ENCODE data around the gene CAPN13.

CAPN13 gene

DNA sequence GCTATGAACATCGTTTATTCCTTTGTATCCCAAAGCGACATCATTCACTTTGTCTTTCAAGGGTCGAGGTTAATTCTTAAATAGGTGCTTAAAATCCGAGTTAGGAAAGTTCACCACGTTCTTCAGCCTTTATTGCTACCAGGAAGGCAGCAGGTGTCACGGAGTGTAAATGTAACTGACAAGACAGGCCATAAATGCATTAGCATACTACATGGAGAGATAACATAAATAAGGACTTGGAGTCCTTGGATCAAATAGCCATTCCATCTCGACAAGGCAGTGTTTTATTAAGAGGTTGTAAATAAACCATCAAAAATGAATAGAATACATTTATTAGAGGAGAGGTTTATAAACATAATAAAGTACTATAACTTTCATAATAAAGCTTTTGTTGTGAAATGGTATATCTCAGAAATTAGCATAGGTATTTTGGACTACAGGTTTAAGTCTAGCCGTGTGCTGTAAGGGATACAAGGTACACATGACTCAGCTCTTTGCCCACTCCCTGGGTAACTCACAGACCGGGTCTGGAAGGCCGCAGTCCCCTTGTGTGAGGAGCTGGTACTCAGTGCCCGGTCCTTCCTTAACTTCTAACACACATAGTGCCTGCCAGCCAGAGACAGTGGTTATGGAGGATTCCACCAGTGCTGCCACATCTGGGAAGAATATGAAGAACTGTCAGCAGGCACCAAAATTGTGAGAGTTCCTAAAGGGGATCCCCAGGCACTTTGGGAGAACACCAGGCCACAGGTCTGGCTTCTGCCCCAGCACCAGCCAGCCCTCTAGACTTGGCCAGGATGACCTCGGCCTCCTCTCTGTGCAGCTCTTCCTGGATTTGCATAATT lies 29.4 kb downstream of the CAPN13 start:
- TF ChIP-seq CTCF (conservative IDR thresholded peaks at IDR 0.05), result no peak
- peak overlapping the region; percentile 72 for H3K27ac ChIP-seq

DNA sequence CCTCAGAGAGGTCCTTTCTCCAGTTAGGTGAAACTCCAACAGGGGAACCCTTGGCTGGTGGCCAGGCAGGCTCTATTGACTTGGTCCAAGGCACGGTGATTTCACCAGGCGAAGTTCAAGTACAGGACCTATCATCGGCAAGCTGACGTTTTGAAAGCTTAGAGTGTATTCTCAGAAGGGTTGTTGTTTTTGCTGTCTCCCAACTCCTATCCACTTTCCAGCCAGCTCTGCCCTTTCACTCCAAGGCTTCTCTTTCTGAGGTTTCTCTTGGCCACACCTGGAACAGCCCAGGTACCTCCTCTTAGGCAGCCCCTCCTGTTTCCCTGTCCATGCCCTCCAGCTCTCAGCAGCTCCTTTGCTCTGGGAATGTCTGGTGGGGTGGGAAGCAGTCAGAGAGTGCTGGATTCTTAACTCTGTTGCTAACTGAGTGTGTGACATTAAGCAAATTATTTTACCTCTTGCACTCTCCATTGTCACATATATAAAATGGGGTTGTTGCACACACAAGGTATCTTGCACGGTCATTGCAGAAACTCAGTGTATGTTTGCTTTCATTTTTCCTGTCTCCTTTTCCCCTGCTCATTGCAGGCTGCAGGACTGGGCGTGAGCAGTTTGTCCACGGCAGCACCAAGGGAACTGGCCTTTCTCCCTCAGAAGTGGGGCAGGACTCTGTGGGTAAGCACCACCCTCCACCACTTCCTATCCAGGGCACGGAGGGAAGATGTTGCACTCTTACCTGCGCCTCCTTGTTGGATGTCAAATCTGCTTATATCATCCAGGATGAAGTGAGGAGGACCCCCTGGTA lies 30.2 kb downstream of the CAPN13 start:
- TF ChIP-seq CTCF (conservative IDR thresholded peaks at IDR 0.05), result no peak
- H3K27ac ChIP-seq, result peak overlapping the region; percentile 72

- peak overlapping the region; percentile 72; the same call in 1 of the 2 replicates for H3K27ac ChIP-seq
Observed at GRCh38 chr2:30775833-30776232, 31.4 kb downstream of the CAPN13 start.

DNA sequence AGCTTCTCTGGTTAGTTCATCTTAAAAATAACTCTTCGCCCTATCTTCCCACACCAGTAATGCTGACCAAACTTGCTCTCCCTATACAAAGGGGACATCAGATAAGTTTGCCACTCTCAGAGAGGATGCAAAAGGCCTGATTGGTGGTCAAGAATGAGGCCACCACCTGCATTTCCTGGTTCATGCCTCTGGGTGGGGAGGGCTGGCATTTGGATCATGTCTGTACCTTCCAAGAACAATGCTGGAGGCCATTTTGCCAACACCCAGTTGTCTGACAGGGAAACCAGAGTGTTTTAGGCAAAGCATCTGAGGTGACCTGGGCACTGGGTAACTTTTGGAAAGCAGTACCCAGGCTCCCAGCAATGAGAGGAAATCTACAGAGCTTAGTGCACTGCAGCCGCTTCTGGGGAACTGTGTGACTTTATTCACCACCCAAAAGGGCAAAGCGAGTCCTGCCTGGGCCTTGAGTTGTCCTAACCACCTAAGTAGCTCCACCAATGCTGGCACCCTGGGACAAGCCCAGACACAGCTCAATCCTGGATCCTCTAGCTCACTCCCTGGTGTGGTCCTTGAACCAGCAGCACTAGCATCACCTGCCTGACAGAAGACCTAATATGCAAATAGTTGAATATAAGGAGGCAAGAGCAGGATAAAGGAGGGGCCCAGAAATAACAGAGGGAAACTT lies 35.1 kb downstream of the CAPN13 start:
- no peak overlapping the region for H3K27ac ChIP-seq
- no peak for TF ChIP-seq CTCF (conservative IDR thresholded peaks at IDR 0.05)

More at GRCh38 chr2:30775833-30776232, 31.4 kb downstream of the CAPN13 start:
- no peak for TF ChIP-seq CTCF (conservative IDR thresholded peaks at IDR 0.05)

- no peak overlapping the region for H3K27ac ChIP-seq
- no peak for TF ChIP-seq CTCF (conservative IDR thresholded peaks at IDR 0.05)
Observed at GRCh38 chr2:30770816-30771576, 36.2 kb downstream of the CAPN13 start.

GRCh38 chr2:30769891-30770462 lies 37.3 kb downstream of the CAPN13 start:
- H3K27ac ChIP-seq, result no peak overlapping the region
- TF ChIP-seq CTCF (conservative IDR thresholded peaks at IDR 0.05), result no peak

Measured in VCaP (cell line).